Glomerular visceral epithelial cell (primary cell): Measurements from ENCODE around the gene GALNT10.
"Not testable (repeated sequence)": the region's sequence is repeated elsewhere in the genome, so short reads cannot be mapped to it uniquely, and the experiment has no call there.

Source experiments
- DNase-seq: peaks from one replicate; pipeline ENCODE4 v3.0.0-alpha.2; 2016; ENCODE audit errors: extremely low spot score

GALNT10 gene

GRCh38 chr5:154355129-154355611, 164.6 kb downstream of the GALNT10 start:
- no peak for DNase-seq

- peak; percentile 26 for DNase-seq
Measured at GRCh38 chr5:154356020-154356655, 165.6 kb downstream of the GALNT10 start.

GRCh38 chr5:154356958-154357357, 166.4 kb downstream of the GALNT10 start:
- no peak for DNase-seq

- no peak for DNase-seq
Measured at GRCh38 chr5:154358516-154359220, 168.1 kb downstream of the GALNT10 start.

GRCh38 chr5:154359221-154359573, 168.7 kb downstream of the GALNT10 start:
- no peak for DNase-seq

- not testable (repeated sequence) for DNase-seq
Measured at GRCh38 chr5:154360241-154360640, 169.7 kb downstream of the GALNT10 start.

GRCh38 chr5:154363411-154363810, 172.9 kb downstream of the GALNT10 start:
- DNase-seq, result no peak

- DNase-seq, result no peak
Measured at GRCh38 chr5:154364771-154365170, 174.2 kb downstream of the GALNT10 start.

- no peak for DNase-seq
Measured at GRCh38 chr5:154365823-154366222, 175.3 kb downstream of the GALNT10 start.

- DNase-seq, result peak; percentile 42
Measured at GRCh38 chr5:154366353-154366752, 175.8 kb downstream of the GALNT10 start.

GRCh38 chr5:154367101-154367500, 176.6 kb downstream of the GALNT10 start:
- DNase-seq, result peak; percentile 30

- peak; percentile 88 for DNase-seq
Measured at GRCh38 chr5:154368041-154368800, 177.7 kb downstream of the GALNT10 start.

GRCh38 chr5:154369682-154370081, 179.1 kb downstream of the GALNT10 start:
- DNase-seq, result peak; percentile 34

GRCh38 chr5:154370119-154370518, 179.6 kb downstream of the GALNT10 start:
- no peak for DNase-seq

- no peak for DNase-seq
Measured at GRCh38 chr5:154370813-154371212, 180.3 kb downstream of the GALNT10 start.

- no peak for DNase-seq
Measured at GRCh38 chr5:154371687-154372086, 181.2 kb downstream of the GALNT10 start.

GRCh38 chr5:154372661-154373060, 182.1 kb downstream of the GALNT10 start:
- DNase-seq, result no peak

- no peak for DNase-seq
Measured at GRCh38 chr5:154373326-154373725, 182.8 kb downstream of the GALNT10 start.

GRCh38 chr5:154373729-154374179, 183.2 kb downstream of the GALNT10 start:
- DNase-seq, result no peak

GRCh38 chr5:154374264-154374663, 183.7 kb downstream of the GALNT10 start:
- no peak for DNase-seq

- no peak for DNase-seq
Measured at GRCh38 chr5:154375329-154376008, 184.9 kb downstream of the GALNT10 start.

- DNase-seq, result no peak
Measured at GRCh38 chr5:154376481-154376880, 185.9 kb downstream of the GALNT10 start.
